Activated CD4-positive, CD25-positive, alpha-beta regulatory T cell treated with anti-CD3 and anti-CD28 coated beads, Interleukin-2, amount 50 U/mL, for 72 hours (primary cell): ENCODE data around the gene CBFA2T3.

ENCODE experiments used
- DNase-seq: peaks from one replicate; pipeline ENCODE4 v3.0.0; 2021

Gene CBFA2T3

DNA sequence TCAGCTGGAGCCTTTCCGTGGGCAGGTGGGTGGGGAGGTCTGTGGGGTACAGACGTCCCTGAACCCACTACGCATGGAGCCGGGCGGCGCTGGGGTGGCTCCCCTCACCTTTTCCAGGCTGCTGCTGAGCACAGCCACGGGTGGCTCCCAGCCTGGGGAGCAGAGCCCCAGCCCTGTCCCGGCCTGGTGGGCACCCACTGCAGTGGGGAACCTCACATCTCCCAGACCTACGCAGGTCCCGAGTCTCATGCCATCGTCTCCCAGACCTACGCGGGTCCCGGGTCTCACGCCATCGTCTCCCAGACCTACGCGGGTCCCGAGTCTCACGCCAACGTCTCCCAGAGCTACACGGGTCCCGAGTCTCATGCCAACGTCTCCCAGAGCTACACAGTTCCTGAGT is 148.3 kb downstream of the CBFA2T3 start:
- DNase-seq, result no peak

DNA sequence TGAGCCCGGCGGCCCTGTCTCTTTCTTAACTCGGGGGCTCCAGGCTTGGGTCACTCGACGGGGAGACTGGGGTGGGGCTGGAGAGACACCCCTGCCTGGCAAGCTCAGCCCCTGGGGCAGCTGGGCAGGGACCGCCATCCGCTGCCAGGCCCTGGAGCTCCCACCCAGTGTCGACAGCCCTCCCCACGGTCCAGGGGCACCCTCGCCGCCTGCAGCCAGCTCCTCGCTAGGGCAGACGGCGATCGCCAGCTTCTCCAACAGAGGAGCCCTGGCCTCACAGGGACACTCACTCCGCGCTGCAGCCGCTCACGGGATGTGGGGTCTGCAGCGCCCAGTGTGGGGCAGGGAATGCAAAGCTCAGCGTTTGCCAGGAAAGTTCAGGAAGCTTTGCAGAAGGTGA is 149.3 kb downstream of the CBFA2T3 start:
- no peak for DNase-seq

DNA sequence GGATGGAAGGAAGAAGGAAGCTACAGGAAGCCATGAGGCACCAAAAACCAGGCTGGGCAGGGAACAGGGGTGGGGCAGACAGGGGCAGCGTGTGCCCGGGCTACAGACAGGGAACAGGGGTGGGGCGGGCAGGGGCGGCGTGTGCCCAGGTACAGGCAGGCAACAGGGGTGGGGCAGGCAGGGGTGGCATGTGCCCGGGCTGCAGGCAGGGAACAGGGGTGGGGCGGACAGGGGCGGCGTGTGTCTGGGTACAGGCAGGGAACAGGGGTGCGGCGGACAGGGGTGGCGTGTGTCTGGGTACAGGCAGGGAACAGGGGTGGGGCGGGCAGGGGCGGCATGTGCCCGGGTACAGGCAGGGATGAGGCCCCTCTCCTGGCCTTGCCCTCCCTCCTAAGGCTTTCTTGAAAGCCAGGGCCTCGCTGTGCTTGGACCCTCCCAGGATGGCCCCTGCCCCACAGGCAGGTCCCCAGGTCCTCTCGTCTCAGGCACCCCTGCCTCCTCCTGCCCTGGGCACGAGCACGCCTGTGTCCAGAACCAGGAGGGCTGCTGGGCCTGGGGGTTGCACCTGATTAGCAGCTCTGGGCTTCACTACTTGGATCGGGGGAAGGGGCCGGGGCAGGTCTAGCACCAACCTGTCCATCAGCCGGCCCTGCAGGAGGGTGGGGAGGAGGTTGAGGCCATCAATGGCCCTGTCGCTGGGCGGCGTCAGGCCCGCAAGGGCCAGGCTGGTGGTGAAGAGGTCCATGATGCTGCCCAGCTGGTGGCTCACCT is 150.8 kb downstream of the CBFA2T3 start:
- no peak for DNase-seq

DNA sequence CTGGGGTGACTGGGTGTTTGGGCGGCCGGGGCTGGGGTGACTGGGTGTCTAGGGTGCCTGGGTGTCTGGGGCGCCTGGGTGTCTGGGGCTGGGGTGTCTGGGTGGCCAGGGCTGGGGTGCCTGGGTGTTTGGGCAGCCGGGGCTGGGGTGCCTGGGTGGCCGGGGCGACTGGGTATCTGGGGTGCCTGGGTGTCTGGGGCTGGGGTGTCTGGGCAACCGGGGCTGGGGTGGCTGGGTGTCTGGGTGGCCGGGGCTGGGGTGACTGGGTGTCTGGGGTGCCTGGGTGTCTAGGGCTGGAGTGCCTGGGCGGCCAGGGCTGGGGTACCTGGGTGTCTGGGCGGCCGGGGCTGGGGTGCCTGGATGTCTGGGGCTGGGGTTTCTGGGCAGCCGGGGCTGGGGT is 151.9 kb downstream of the CBFA2T3 start:
- no peak for DNase-seq
